Activated CD4-positive, alpha-beta T cell treated with anti-CD3 and anti-CD28 coated beads for 1 hour (primary cell): ENCODE measurements around the gene TRPV3.
A peak's percentile ranks its signal among the peaks of the same experiment; 100 is the strongest.
"Not testable (repeated sequence)": the region's sequence is repeated elsewhere in the genome, so short reads cannot be mapped to it uniquely, and the experiment has no call there.

Experiments used
- DNase-seq: peaks from one replicate; pipeline ENCODE4 v3.0.0-alpha.2; 2020

Gene TRPV3

DNA sequence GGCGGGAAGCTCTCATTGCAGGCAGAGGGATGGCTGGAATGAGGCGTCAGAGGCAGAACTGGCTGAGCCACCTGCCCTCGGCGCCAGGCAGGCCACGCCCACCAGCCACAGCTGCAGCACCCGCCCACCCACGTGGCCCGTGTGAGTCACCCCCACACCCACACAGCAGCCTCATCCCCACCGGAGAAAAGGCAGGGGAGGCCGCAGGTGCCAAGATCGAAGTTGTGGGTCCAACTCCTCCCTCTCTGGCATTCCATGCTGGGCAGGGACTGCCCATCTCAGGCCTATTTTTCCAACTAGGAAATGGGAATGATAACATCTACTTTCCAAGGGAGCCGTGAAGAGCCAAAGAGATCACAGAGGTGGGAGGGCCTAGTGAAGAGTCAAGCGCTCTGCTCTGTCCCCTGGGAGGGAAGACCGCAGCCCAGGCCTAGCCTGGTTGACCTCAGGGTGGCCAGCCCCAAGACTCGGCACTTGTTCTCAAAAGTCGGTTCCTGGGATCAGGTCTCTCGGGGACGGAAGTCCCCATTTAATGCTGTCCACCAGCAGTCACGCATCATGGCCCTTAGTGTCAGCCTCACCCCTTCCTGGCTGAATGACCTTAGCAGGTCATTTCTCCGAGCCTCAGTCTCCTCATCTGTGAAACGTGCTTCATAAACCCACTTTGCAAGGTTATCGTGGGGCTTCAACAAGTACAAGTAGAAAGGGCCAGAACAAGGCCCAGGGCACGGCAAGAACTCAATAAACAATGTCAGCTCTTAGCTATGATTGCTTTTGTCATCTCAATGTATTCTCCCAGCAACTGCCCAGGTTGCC lies at the start of gene TRPV3:
TSS of gene TRPV3 (minus strand) at position 45 of the 816 bp plus-strand sequence. CDS start 2,962 bp downstream, outside the sequence.
- peak; percentile 42 for DNase-seq

DNA sequence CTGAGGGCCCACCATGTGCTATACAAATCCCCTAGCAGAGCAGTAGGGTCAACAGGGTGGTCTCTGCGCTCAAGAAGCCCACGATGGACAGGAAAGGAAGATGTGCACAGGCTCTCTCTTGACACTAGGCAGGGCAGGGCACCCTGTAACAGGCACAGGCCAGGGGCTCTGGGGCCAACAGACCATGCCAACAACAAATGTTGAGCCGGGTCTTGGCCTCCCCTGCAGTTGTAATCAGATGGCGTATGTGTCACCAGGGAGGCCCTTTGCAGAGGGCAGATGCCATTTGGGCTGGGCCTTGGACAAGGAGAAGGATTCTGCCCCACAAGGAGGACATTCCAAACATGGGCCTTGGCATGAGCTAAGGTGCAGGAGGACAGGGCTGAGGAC lies 46.3 kb upstream of the TRPV3 start:
- DNase-seq = no peak

- no peak for DNase-seq
These were observed 45.7 kb upstream of the TRPV3 start for GRCh38 chr17:3603119-3603869.

DNA sequence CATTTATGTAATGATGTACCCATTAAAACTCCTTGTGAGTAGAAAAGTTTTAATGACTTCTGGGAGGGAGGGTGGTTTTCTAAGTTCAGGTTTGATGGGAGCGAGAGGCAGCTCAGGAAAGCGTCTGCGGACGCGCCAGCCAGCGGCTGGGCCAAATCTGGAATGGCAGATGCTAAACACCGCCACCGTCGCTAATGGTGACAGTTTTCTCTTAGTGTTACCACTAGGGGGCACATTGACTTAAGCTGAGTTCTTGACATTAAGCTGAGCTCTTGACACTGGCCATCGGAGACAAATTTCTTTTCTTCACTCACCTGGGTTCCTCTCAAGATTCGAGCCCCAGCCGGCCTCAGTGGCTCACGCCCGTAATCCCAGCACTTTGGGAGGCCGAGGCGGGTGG lies 44.9 kb upstream of the TRPV3 start:
- no peak for DNase-seq

GRCh38 chr17:3600529-3601205 lies 43.1 kb upstream of the TRPV3 start:
- DNase-seq = no peak

DNA sequence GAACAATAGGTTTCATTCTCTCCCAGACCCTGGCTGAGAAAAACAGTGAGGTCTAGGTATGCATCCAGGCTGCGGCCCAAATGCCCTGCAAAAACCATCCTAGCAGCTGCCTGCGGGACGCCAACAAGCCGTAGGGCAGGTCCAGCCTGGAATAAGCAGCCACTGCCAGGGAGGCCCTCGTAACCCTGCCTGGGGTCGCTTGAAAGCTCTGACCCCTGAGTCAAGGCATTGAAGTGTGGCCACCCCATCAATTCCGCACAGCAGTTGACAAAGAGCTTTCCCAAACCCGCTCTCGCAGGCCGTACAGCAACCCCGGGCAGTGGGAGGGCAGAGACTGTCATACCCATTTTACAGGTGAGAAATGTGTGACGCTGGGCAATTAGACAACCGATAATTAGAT lies 40.5 kb upstream of the TRPV3 start:
- DNase-seq = no peak

DNA sequence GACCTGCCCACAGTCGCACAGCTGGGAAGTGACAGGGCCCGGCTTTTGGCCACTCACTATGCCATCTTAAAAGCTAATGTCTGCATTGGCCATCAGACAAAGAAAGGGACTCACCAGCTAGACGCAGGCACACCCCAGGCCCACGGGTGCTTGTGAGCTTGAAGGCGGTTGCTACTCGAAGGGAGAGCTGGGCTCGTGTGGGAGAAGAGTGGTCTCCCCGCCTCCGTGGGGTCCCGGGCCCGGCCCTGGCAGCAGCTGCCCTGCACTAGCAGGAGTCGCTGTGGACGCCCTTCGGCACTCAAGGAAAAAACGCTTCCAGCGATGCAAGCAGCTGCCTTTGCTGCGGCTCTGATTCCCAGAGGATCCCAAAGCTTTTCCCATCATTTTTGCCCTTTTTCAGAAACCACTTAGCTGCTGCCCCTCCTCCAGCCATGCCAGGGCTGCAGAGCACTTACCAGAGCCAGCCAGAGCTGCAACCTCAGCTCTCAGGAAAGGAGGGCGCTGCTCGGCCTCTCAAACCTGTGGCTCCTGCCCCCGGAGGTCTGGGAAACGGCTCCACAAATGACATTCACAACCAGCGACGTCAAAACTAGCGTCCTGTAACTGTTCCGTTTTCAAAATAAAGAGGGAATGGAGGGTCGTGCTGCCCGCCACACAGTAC lies 39.3 kb upstream of the TRPV3 start:
- DNase-seq = no peak

DNA sequence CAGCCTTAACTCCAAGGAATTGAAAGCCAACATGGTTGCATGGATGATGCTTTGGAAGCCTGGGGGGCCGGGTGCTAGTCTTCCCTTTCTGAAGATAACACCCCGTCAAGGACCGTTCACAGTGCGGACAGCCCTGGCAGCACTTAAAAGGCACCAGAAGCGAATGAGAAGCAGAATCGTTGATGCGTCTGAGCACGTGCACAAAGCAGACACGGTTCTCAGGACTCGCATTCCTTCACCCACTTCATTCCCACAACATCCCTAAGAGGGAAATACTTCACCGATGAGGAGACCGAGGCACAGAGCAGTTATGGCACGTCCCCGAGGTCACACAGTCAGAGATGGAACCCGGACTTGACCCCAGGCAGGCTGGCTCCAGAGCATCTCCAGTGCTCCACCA lies 37.4 kb upstream of the TRPV3 start:
- no peak for DNase-seq

DNA sequence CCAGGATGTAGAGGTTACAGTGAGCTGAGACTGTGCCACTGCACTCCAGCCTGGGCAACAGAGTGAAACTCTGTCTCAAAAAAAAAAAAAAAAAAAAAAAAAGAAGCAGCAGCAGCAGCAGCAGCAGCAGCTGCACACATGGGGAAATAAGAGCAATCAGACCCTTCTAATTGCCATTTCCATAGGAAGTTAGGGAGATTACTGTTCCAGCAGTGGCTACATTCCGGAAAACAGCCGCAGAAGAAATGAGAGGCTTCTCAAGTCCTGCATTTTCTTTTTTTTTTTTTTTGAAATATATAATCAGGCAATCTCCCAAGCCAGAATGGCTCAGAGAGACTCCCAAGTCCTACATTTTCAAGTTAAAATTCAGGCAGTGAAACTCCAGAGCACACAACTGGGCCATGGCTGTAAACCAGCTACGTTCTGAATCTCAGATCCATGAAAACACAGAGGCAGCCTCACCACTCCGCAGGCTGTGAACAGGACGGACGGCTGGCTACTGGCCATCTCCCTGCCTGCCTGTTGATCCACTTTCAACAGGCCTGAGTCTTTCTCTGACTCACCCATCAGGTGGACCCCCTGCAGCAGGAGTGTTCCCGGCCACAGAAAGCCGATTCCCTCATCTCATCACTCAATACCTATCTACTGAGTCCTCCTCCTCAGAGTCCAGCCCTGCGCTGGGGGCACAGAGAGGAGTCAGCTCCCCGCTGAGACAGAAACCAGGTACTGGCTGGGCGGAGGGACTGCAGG lies 36.6 kb upstream of the TRPV3 start:
- no peak for DNase-seq

GRCh38 chr17:3593384-3593783 lies 35.8 kb upstream of the TRPV3 start:
- DNase-seq = no peak

- DNase-seq = no peak
These were observed 34.7 kb upstream of the TRPV3 start for GRCh38 chr17:3592216-3592860.

DNA sequence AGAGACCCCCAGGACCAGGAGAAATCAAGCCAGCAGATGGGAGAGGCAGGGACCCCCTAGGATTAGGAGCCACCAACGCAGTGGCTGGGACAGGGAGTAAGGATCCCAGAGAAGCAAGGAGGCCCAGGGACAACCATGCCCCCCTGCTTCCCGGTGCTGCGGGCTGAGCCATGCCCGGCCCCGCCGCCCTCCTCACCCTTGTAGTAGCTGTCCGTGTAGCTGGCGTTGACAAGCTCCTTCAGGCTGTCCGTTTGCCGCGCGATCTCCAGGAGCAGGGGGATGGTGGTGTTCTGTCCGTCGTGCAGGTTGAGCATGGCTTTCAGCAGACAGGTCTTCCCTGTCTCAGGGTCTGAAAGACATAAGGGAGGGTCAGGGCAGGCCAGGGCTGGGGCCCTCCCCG lies 33.2 kb upstream of the TRPV3 start:
- no peak for DNase-seq

DNA sequence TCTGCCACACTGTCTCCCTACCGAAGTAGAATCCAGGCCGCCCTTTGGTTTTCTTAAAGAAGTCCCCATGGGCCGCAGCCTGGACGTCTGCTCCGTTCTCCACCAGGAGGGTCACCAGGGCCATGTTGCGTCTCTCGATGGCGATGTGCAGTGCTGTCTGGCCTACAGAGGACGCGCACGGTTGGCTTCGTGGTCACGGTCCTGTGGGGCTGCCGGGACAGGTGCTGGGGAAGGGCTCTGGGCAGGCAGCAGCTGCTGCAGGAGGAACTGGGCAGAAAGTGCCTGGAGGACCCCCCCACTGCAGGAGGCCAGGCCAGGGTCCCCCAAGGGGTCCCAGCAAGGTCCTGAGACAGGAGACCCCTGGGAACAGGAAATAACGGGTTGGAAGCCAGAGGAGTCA lies 32.6 kb upstream of the TRPV3 start:
- DNase-seq = no peak

- no peak for DNase-seq
These were observed 32.2 kb upstream of the TRPV3 start for GRCh38 chr17:3589784-3590183.

DNA sequence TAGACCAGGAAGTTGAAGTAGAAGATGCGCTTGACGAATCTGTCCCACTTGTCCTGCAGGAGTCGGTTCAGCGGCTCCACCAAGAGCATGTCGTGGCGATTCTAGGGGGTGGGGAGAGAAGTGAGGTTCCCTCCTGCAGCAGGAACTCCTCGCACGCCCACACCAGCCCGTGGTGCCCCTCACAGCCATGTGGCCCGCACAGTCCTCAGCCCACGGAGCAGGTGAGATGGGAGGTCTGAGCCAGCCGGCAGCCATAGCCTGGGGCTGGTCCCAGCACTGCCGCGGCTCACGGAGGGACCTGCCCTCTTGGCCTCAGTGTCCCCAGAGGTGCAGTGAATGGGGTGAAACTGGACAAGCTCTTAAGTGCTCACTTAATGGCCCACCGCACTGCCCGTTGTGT lies 28.2 kb upstream of the TRPV3 start:
- no peak for DNase-seq

- DNase-seq = no peak
These were observed 25.8 kb upstream of the TRPV3 start for GRCh38 chr17:3583456-3583855.

GRCh38 chr17:3582915-3583314 lies 25.3 kb upstream of the TRPV3 start:
- no peak for DNase-seq

DNA sequence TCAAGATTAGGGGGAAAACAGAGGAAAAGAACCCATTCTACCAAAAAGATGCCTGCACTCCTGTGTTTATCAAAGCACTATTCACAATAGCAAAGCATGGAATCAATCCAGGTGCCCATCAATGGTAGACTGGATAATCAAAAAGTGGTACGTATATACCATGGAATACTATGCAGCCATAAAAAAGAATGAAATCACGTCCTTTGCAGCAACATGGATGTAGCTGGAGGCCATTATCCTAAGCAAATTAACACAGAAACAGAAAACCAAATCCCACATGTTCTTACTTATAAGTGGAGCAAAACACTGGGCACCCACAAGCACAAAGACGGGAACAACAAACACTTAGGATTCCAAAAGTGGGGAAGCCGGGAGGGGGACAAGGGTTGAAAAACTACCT lies 21.1 kb upstream of the TRPV3 start:
- DNase-seq = not testable (repeated sequence)

- no peak for DNase-seq
These were observed 19.4 kb upstream of the TRPV3 start for GRCh38 chr17:3576970-3577369.

DNA sequence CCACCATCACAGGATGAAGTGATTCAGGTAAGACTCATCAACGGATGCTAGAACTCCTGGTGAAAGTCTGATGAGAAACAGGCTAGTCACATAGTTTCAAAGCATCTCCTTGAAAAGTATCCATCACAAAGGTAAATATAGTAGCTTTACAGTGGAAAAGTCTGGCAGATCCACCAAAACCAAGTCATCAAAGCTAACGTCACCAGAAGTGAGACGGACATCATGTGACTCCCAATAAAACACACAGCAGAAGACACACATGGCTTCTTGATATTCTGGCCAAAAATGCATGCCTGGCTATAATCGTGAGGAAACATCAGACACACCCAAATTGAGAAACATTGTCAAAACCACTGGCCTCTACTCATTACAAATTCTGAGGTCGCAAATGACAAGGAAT lies 17.9 kb upstream of the TRPV3 start:
- DNase-seq = no peak

DNA sequence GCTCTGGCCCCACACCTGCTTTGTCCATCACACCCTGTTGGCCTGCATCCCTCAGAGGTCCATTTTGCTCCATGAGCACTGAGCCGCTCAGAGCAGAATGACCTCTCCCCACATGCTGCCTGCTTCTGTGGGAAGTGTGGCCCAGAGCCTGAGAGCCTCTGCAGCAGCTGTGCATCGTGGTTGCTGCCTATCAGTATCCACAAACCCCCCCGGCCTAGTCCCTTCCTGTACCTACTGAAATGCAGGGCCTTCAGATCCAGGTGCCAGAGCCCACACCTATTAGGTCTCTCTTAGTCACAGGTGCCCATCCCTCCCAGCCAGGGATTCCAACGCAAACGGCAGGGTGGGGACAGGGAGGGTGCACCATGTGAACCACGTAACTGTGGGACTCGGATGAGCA lies 16.6 kb upstream of the TRPV3 start:
- no peak for DNase-seq
